Esophagus muscularis mucosa (tissue), 4 donors: ENCODE measurements around the gene HNRNPUL2.

Source experiments
- CTCF ChIP-seq, 3 experiments: fragments of 200-600 bp in 2 of 3; fragments of 450-650 bp in 1 of 3; sonication (generic) in 2 of 3; IDR thresholded peaks; one replicate each; pipeline ENCODE4 v1.5.1; 2017 to 2019; ENCODE audit warnings: antibody characterized with exemption in 3 of 3, mild to moderate bottlenecking in 2 of 3, moderate library complexity in 1 of 3
- EP300 ChIP-seq: sonication (generic); formaldehyde crosslinking; IDR thresholded peaks from one replicate; pipeline ENCODE4 v1.6.1; 2017; ENCODE audit warnings: antibody characterized with exemption
- POLR2A ChIP-seq: fragments of 450-650 bp; IDR thresholded peaks from one replicate; pipeline ENCODE4 v1.6.1; 2017; ENCODE audit warnings: antibody characterized with exemption, moderate library complexity, mild to moderate bottlenecking, low read depth

- no peak for TF ChIP-seq CTCF (IDR thresholded peaks at IDR 0.05)
- no peak for TF ChIP-seq POLR2A
- TF ChIP-seq EP300: no peak
Measured at GRCh38 chr11:62757846-62758788, 30.9 kb upstream of the HNRNPUL2 start.
